CD4-positive, alpha-beta T cell treated with Interleukin-4 for 1 hour (primary cell): ENCODE data around the gene KCNK7.
A peak's percentile ranks its signal among the peaks of the same experiment; 100 is the strongest.

Experiments used
- DNase-seq, 2 donors: peaks; one replicate each; pipeline ENCODE4 v3.0.0-alpha.2; 2020 to 2022

Gene KCNK7

GRCh38 chr11:65585396-65586246 lies 10.0 kb downstream of the KCNK7 start:
- no peak for DNase-seq

- no peak for DNase-seq
Observed at GRCh38 chr11:65584723-65585171, 10.9 kb downstream of the KCNK7 start.

GRCh38 chr11:65584106-65584505 lies 11.5 kb downstream of the KCNK7 start:
- no peak for DNase-seq

- no peak for DNase-seq
Observed at GRCh38 chr11:65583589-65583988, 12.0 kb downstream of the KCNK7 start.

GRCh38 chr11:65581928-65582327 lies 13.7 kb downstream of the KCNK7 start:
- DNase-seq: no peak

GRCh38 chr11:65580756-65581155 lies 14.8 kb downstream of the KCNK7 start:
- no peak for DNase-seq

- DNase-seq: no peak
Observed at GRCh38 chr11:65580031-65580692, 15.4 kb downstream of the KCNK7 start.

GRCh38 chr11:65579291-65579690 lies 16.3 kb downstream of the KCNK7 start:
- DNase-seq: no peak

- no peak for DNase-seq
Observed at GRCh38 chr11:65578667-65579066, 16.9 kb downstream of the KCNK7 start.

GRCh38 chr11:65578134-65578533 lies 17.5 kb downstream of the KCNK7 start:
- DNase-seq: no peak

GRCh38 chr11:65577756-65578109 lies 17.9 kb downstream of the KCNK7 start:
- no peak for DNase-seq

- DNase-seq: peak; percentile 35 to 76
Observed at GRCh38 chr11:65576867-65577755, 18.5 kb downstream of the KCNK7 start.

GRCh38 chr11:65576232-65576866 lies 19.3 kb downstream of the KCNK7 start:
- no peak for DNase-seq

- peak; percentile 84 to 86 for DNase-seq
Observed at GRCh38 chr11:65575568-65576231, 19.9 kb downstream of the KCNK7 start, which contains the start of gene EHBP1L1. Gene EHBP1L1, plus strand, starts transcription at chr11:65576053. Its CDS starts 250 bp downstream, at chr11:65576303.

- DNase-seq: peak in 1 of 2 donors; percentile 40
Observed at GRCh38 chr11:65574811-65575567, 20.6 kb downstream of the KCNK7 start.

- peak; percentile 94 for DNase-seq
Observed at GRCh38 chr11:65574109-65574810, 21.3 kb downstream of the KCNK7 start.

- no peak for DNase-seq
Observed at GRCh38 chr11:65573391-65574079, 22.1 kb downstream of the KCNK7 start.

GRCh38 chr11:65572356-65573051 lies 23.1 kb downstream of the KCNK7 start, which contains the start of gene FAM89B:
Gene FAM89B, plus strand, starts transcription at chr11:65572538. Its CDS starts 132 bp downstream, at chr11:65572670.
- peak; percentile 89 to 91 for DNase-seq

GRCh38 chr11:65571940-65572339 lies 23.7 kb downstream of the KCNK7 start:
- no peak for DNase-seq
